H9 (cell line): Measurements from ENCODE around the gene PLXND1. TPM values are rescaled to one million over a fixed set of nuclear protein-coding genes. Genes with fewer than 3 reads are reported as not detected.

ENCODE experiments used
- DNase-seq: peaks from one replicate; pipeline ENCODE4 v3.0.0-alpha.2; 2017
- H2AFZ ChIP-seq: one replicate; pipeline ENCODE4 v1.6.1; 2013; ENCODE audit warnings: mild to moderate bottlenecking, low read length, control low read depth, moderate library complexity
- H2AK5ac ChIP-seq: 2 replicates; pipeline ENCODE4 v1.6.1; 2013; ENCODE audit warnings: low read length, control low read depth, mixed read lengths; ENCODE audit not compliant: insufficient read length
- H2BK120ac ChIP-seq: one replicate; pipeline ENCODE4 v1.6.1; 2013; ENCODE audit warnings: low read depth, mild to moderate bottlenecking, low read length, control low read depth, inconsistent platforms; ENCODE audit not compliant: poor library complexity, severe bottlenecking
- H2BK12ac ChIP-seq: 2 replicates; pipeline ENCODE4 v1.6.1; 2013; ENCODE audit warnings: low read length, control low read depth, mixed read lengths, low read depth; ENCODE audit not compliant: insufficient read length
- H2BK15ac ChIP-seq: 2 replicates; pipeline ENCODE4 v1.6.1; 2013; ENCODE audit warnings: low read depth, low read length, control low read depth
- H2BK20ac ChIP-seq: one replicate; pipeline ENCODE4 v1.6.1; 2013; ENCODE audit warnings: low read depth, mild to moderate bottlenecking, low read length, control low read depth, inconsistent platforms; ENCODE audit not compliant: poor library complexity, severe bottlenecking
- H2BK5ac ChIP-seq: 2 replicates; pipeline ENCODE4 v1.6.1; 2013; ENCODE audit warnings: low read length, control low read depth, mixed read lengths; ENCODE audit not compliant: insufficient read length
- H3K14ac ChIP-seq: 2 replicates; pipeline ENCODE4 v1.6.1; 2013; ENCODE audit warnings: low read length, control low read depth; ENCODE audit not compliant: insufficient read depth
- H3K18ac ChIP-seq: 2 replicates; pipeline ENCODE4 v1.6.1; 2013; ENCODE audit warnings: low read depth, mild to moderate bottlenecking, mixed read lengths, low read length, control low read depth; ENCODE audit not compliant: insufficient read length
- H3K23ac ChIP-seq: 2 replicates; pipeline ENCODE4 v1.6.1; 2013; ENCODE audit warnings: low read length, control low read depth, mixed read lengths, low read depth; ENCODE audit not compliant: insufficient read length
- H3K23me2 ChIP-seq: 2 replicates; pipeline ENCODE4 v1.6.1; 2013; ENCODE audit warnings: low read depth, mild to moderate bottlenecking, mixed read lengths, low read length, control low read depth; ENCODE audit not compliant: insufficient read length, poor library complexity, severe bottlenecking
- H3K27ac ChIP-seq: 2 replicates; pipeline ENCODE4 v1.5.1; 2013; ENCODE audit warnings: low read length, control low read depth, mixed read lengths, low read depth; ENCODE audit not compliant: insufficient read length
- H3K27me3 ChIP-seq: 2 replicates; pipeline ENCODE4 v1.6.1; 2013; ENCODE audit warnings: low read length, control low read depth, inconsistent platforms; ENCODE audit not compliant: insufficient read depth
- H3K4ac ChIP-seq: 2 replicates; pipeline ENCODE4 v1.6.1; 2013; ENCODE audit warnings: low read depth, mild to moderate bottlenecking, control low read depth, inconsistent platforms, low read length, moderate library complexity
- H3K4me1 ChIP-seq: 2 replicates; pipeline ENCODE4 v1.6.1; 2013; ENCODE audit warnings: low read length, control low read depth, inconsistent platforms; ENCODE audit not compliant: insufficient read depth
- H3K4me2 ChIP-seq: 2 replicates; pipeline ENCODE4 v1.6.1; 2013; ENCODE audit warnings: low read length, control low read depth, mixed read lengths; ENCODE audit not compliant: insufficient read length, insufficient read depth
- H3K56ac ChIP-seq: 2 replicates; pipeline ENCODE4 v1.6.1; 2013; ENCODE audit warnings: low read depth, mild to moderate bottlenecking, mixed read lengths, low read length, control low read depth; ENCODE audit not compliant: insufficient read length
- H3K79me1 ChIP-seq: 2 replicates; pipeline ENCODE4 v1.6.1; 2013; ENCODE audit warnings: low read depth, mild to moderate bottlenecking, moderate library complexity, low read length, control low read depth, inconsistent platforms; ENCODE audit not compliant: insufficient read depth, poor library complexity, severe bottlenecking
- H3K79me2 ChIP-seq: 2 replicates; pipeline ENCODE4 v1.6.1; 2013; ENCODE audit warnings: low read length, control low read depth, inconsistent platforms; ENCODE audit not compliant: insufficient read depth
- H3K9ac ChIP-seq: 2 replicates; pipeline ENCODE4 v1.6.1; 2013; ENCODE audit warnings: low read length, control low read depth, mixed read lengths; ENCODE audit not compliant: insufficient read length; ENCODE audit errors: extremely low read depth
- H3K9me3 ChIP-seq: one replicate; pipeline ENCODE4 v1.6.1; 2013; ENCODE audit warnings: low read depth, low read length, inconsistent platforms; ENCODE audit not compliant: control insufficient read depth
- H3T11ph ChIP-seq: one replicate; pipeline ENCODE4 v1.6.1; 2013; ENCODE audit warnings: mild to moderate bottlenecking, low read length, control low read depth, inconsistent platforms
- H4K20me1 ChIP-seq: one replicate; pipeline ENCODE4 v1.6.1; 2013; ENCODE audit not compliant: control insufficient read depth, insufficient read length, insufficient read depth
- H4K5ac ChIP-seq: 2 replicates; pipeline ENCODE4 v1.6.1; 2013; ENCODE audit warnings: low read depth, mild to moderate bottlenecking, mixed read lengths, low read length, control low read depth; ENCODE audit not compliant: insufficient read length
- H4K8ac ChIP-seq: replicated peaks from 2 replicates; pipeline ENCODE4 v1.6.1; 2013; ENCODE audit warnings: low read length, control low read depth, mixed read lengths, low read depth; ENCODE audit not compliant: insufficient read length
- H4K91ac ChIP-seq: 2 replicates; pipeline ENCODE4 v1.6.1; 2013; ENCODE audit warnings: low read depth, mild to moderate bottlenecking, moderate library complexity, mixed read lengths, low read length, control low read depth; ENCODE audit not compliant: insufficient read length
- H3K27ac Mint-ChIP-seq, 3 experiments: 2 replicates in 2 of 3; 3 replicates in 1 of 3; pipeline ENCODE4 v1.8.0; 2020 to 2021; ENCODE audit warnings: mixed read lengths in 3 of 3, mild to moderate bottlenecking in 1 of 3, moderate library complexity in 1 of 3
- H3K27me3 Mint-ChIP-seq: 2 replicates; pipeline ENCODE4 v1.8.0; 2021; ENCODE audit warnings: low read depth, mild to moderate bottlenecking, moderate library complexity, mixed read lengths
- H3K36me3 Mint-ChIP-seq, 3 experiments: 2 replicates in 2 of 3; 3 replicates in 1 of 3; pipeline ENCODE4 v1.8.0; 2020 to 2021; ENCODE audit warnings: low read depth in 3 of 3, mixed read lengths in 3 of 3; ENCODE audit not compliant: insufficient read depth in 1 of 3
- H3K4me1 Mint-ChIP-seq, 2 experiments: 2 replicates each; pipeline ENCODE4 v1.8.0; 2020; ENCODE audit warnings: mixed read lengths in 2 of 2
- H3K4me3 Mint-ChIP-seq, 2 experiments: 2 replicates in 1 of 2; 3 replicates in 1 of 2; pipeline ENCODE4 v1.8.0; 2020 to 2021; ENCODE audit warnings: mild to moderate bottlenecking in 2 of 2, mixed read lengths in 2 of 2, moderate library complexity in 1 of 2
- H3K9me3 Mint-ChIP-seq, 2 experiments: 2 replicates in 1 of 2; 3 replicates in 1 of 2; pipeline ENCODE4 v1.8.0; 2020; ENCODE audit warnings: mild to moderate bottlenecking in 2 of 2, mixed read lengths in 2 of 2, moderate library complexity in 1 of 2
- WGBS: extraction: QIAGEN DNeasy Blood & Tissue Kit; methylation state at CpG from one replicate; pipeline ENCODE4 v1.1.7; 2013; ENCODE audit warnings: missing lambda C conversion rate, low lambda C conversion rate, mixed read lengths; ENCODE audit not compliant: insufficient read length; ENCODE audit errors: extremely low coverage; 5-methylcytosine and 5-hydroxymethylcytosine counted together
- total RNA-seq: library from RNA; stranded (reverse); gene quantifications from 2 replicates; pipeline ENCODE4 v1.2.1, GENCODE V29; 2021
- TF ChIP-seq, protein P1 (sequence below): fragments of 200-600 bp; sonication (generic); conservative IDR thresholded peaks from 3 replicates; pipeline ENCODE4 v1.8.0; 2021; ENCODE audit warnings: antibody characterized with exemption, mild to moderate bottlenecking

Gene PLXND1
- total RNA-seq, 1 experiment from 2014 or later = 50.9 TPM

DNA sequence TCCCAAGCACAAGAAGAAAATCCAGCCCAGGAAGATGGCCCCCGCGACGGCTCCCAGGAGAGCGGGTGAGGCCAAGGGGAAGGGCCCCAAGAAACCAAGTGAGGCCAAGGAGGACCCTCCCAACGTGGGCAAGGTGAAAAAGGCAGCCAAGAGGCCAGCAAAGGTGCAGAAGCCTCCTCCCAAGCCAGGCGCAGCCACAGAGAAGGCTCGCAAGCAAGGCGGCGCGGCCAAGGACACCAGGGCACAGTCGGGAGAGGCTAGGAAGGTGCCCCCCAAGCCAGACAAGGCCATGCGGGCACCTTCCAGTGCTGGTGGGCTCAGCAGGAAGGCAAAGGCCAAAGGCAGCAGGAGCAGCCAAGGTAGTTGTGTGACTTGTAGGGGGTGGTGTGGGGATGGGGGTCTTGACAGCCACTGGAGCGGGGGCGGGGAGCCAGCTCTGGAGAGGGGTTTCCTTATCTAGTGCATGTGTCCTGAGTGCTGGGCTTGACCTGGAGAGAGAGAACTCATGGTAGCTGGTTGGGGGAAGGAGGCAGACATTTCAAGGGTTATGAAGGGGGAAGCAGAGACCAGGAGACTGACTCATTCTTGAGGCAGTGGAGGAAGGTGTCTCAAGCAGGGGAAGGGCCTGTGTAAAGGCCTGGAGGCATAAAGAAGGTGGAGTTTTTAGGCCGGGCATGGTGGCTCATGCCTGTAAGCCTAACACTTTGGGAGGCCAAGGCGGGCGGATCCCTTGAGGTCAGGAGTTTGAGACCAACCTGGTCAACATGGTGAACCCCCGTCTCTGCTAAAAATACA lies 57.3 kb downstream of the PLXND1 start:
- Histone ChIP-seq H3K9me3 (no peaks in the 10 kb centered on the region), H3K27me3 (no peaks in the 10 kb centered on the region), H3K79me1 (no peaks in the 10 kb centered on the region), H3K18ac (no peak overlapping the region), H2BK5ac (no peak overlapping the region), H3K4me2 (no peak overlapping the region), H3T11ph (no peak overlapping the region), H4K91ac (no peak overlapping the region), H2BK12ac (no peak overlapping the region), H3K9ac (no peak overlapping the region), H3K4me1 (no peaks in the 10 kb centered on the region; the same call in 1 of the 2 replicates), H4K8ac (no peak overlapping the region), H2BK15ac (no peak overlapping the region), H3K4ac (no peak overlapping the region), H4K20me1 (no peaks in the 10 kb centered on the region), H3K27ac (no peak overlapping the region), H3K23ac (no peak overlapping the region), H2AK5ac (no peak overlapping the region), H2AFZ (no peak overlapping the region), H3K56ac (no peak overlapping the region), H3K23me2 (no peaks in the 10 kb centered on the region), H2BK20ac (no peak overlapping the region), H3K14ac (no peak overlapping the region), H4K5ac (no peak overlapping the region), H2BK120ac (no peak overlapping the region), H3K79me2 (no peaks in the 10 kb centered on the region)
- no peak for DNase-seq
- WGBS = no CpG with 5 or more reads among the region's 18 CpGs
- Mint-ChIP-seq H3K36me3 (no peaks in the 10 kb centered on the region), H3K4me3 (no peak overlapping the region), H3K4me1 (peaks cover 9 to 26% of the 10 kb centered on the region in 2 experiments), H3K27me3 (no peaks in the 10 kb centered on the region), H3K27ac (peak overlapping the region in 1 of 3 experiments; percentile 56; a peak in 2 of 7 replicates), H3K9me3 (no peaks in the 10 kb centered on the region)
- TF ChIP-seq, protein P1, sequence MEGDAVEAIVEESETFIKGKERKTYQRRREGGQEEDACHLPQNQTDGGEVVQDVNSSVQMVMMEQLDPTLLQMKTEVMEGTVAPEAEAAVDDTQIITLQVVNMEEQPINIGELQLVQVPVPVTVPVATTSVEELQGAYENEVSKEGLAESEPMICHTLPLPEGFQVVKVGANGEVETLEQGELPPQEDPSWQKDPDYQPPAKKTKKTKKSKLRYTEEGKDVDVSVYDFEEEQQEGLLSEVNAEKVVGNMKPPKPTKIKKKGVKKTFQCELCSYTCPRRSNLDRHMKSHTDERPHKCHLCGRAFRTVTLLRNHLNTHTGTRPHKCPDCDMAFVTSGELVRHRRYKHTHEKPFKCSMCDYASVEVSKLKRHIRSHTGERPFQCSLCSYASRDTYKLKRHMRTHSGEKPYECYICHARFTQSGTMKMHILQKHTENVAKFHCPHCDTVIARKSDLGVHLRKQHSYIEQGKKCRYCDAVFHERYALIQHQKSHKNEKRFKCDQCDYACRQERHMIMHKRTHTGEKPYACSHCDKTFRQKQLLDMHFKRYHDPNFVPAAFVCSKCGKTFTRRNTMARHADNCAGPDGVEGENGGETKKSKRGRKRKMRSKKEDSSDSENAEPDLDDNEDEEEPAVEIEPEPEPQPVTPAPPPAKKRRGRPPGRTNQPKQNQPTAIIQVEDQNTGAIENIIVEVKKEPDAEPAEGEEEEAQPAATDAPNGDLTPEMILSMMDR = no peak
